RWPE2 (cell line): ENCODE results near the gene MNDA.

Experiments used
- ATAC-seq: fragments of 200-7000 bp; cut with Tn5 transposase; 3 replicates; pipeline ENCODE4 v1.9.1; 2021; ENCODE audit warnings: low read depth
- DNase-seq: peaks from one replicate; pipeline ENCODE4 v3.0.0-alpha.2; 2020; ENCODE audit warnings: low spot score
- H3K27ac ChIP-seq: fragments of 450-650 bp; 2 replicates; pipeline ENCODE4 v1.5.1; 2017; ENCODE audit warnings: mild to moderate bottlenecking; ENCODE audit not compliant: poor library complexity, severe bottlenecking
- H3K27me3 ChIP-seq: fragments of 250-450 bp; sonication (Bioruptor Pico); 2 replicates; pipeline ENCODE4 v1.5.1; 2021; ENCODE audit warnings: mild to moderate bottlenecking, moderate library complexity; ENCODE audit not compliant: insufficient read depth, poor library complexity, severe bottlenecking
- H3K36me3 ChIP-seq: fragments of 250-450 bp; sonication (Bioruptor Pico); 2 replicates; pipeline ENCODE4 v1.5.1; 2020; ENCODE audit warnings: low read depth, mild to moderate bottlenecking, moderate library complexity
- H3K4me1 ChIP-seq: fragments of 250-450 bp; sonication (Bioruptor Pico); 2 replicates; pipeline ENCODE4 v1.5.1; 2021; ENCODE audit warnings: mild to moderate bottlenecking, moderate library complexity; ENCODE audit not compliant: insufficient read depth, poor library complexity, severe bottlenecking
- H3K4me3 ChIP-seq: fragments of 250-450 bp; sonication (Bioruptor Pico); 2 replicates; pipeline ENCODE4 v1.5.1; 2021; ENCODE audit warnings: mild to moderate bottlenecking, moderate library complexity; ENCODE audit not compliant: severe bottlenecking
- H3K9me3 ChIP-seq: fragments of 250-450 bp; sonication (Bioruptor Pico); 2 replicates; pipeline ENCODE4 v1.5.1; 2021; ENCODE audit warnings: mild to moderate bottlenecking, moderate library complexity; ENCODE audit not compliant: severe bottlenecking
- CTCF ChIP-seq: fragments of 450-650 bp; IDR thresholded peaks from one replicate; pipeline ENCODE4 v1.5.1; 2017; ENCODE audit warnings: mild to moderate bottlenecking, moderate library complexity; ENCODE audit not compliant: poor library complexity, severe bottlenecking

The MNDA gene

GRCh38 chr1:158818560-158818959 lies 12.6 kb upstream of the MNDA start:
- ATAC-seq (no peak), DNase-seq (no peak)
- Histone ChIP-seq H3K9me3 (no peaks in the 10 kb centered on the region), H3K27me3 (no peaks in the 10 kb centered on the region), H3K4me1 (no peaks in the 10 kb centered on the region), H3K36me3 (no peaks in the 10 kb centered on the region), H3K27ac (no peak overlapping the region), H3K4me3 (no peak overlapping the region)
- TF ChIP-seq CTCF: no peak

- DNase-seq (no peak), ATAC-seq (no peak)
- Histone ChIP-seq H3K27ac (no peak overlapping the region), H3K36me3 (no peaks in the 10 kb centered on the region), H3K9me3 (no peaks in the 10 kb centered on the region), H3K4me3 (no peak overlapping the region), H3K4me1 (no peaks in the 10 kb centered on the region), H3K27me3 (no peaks in the 10 kb centered on the region)
- TF ChIP-seq CTCF: no peak
Measured at GRCh38 chr1:158818975-158819431, 12.1 kb upstream of the MNDA start.

DNA sequence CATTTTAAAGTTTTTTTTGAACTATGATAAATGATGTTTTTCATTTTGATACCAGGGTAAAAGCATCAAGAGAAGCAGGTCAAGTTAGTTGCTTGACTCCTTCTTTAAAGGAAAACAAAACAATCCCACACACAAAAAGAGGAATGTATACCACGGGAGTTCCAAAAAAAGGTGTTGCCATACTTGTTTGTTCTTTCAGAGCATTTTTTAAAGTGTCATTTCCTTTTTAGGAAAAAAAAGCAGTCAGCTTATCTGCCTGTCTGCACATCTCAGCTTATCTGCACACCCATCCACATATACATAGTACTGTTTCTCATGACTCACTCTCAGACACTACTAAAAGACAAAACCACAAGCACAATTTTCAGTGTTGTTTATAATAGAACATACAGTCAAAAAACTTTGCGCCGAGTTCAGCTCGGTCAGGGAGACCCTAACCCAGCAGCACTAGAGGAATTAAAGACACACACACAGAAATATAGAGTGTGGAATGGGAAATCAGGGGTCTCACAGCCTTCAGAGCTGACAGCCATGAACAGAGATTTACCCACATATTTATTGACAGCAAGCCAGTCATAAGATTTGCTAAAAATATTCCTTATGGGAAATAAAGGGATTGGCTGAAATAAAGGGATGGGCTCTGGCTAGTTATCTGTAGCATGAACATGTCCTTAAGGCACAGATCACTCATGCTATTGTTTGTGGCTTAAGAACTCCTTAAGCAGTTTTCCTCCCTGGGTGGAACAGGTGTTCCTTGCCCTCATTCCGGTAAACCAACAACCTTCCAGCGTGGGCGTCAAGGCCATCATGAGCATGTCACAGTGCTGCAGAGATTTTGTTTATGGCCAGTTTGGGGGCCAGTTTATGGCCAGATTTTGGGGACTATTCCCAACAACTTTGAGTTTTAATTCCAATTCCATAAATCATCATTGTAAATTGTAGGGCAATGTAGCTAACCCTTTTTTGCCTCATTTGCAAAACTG lies 11.4 kb upstream of the MNDA start:
- Histone ChIP-seq H3K27me3 (no peaks in the 10 kb centered on the region), H3K9me3 (no peaks in the 10 kb centered on the region), H3K27ac (no peak overlapping the region), H3K4me3 (no peak overlapping the region), H3K4me1 (no peaks in the 10 kb centered on the region), H3K36me3 (no peaks in the 10 kb centered on the region)
- DNase-seq (no peak), ATAC-seq (0 out of 3 replicates have a peak, but pooled peaks have one; percentile 31)
- TF ChIP-seq CTCF: no peak

GRCh38 chr1:158821723-158822122 lies 9.4 kb upstream of the MNDA start:
- no peaks in the 10 kb centered on the region for H3K9me3 ChIP-seq
- no peaks in the 10 kb centered on the region for H3K4me1 ChIP-seq
- H3K4me3 ChIP-seq: no peak overlapping the region
- H3K27ac ChIP-seq: no peak overlapping the region
- no peaks in the 10 kb centered on the region for H3K27me3 ChIP-seq
- no peaks in the 10 kb centered on the region for H3K36me3 ChIP-seq
- DNase-seq: no peak
- no peak for ATAC-seq
- no peak for TF ChIP-seq CTCF

DNA sequence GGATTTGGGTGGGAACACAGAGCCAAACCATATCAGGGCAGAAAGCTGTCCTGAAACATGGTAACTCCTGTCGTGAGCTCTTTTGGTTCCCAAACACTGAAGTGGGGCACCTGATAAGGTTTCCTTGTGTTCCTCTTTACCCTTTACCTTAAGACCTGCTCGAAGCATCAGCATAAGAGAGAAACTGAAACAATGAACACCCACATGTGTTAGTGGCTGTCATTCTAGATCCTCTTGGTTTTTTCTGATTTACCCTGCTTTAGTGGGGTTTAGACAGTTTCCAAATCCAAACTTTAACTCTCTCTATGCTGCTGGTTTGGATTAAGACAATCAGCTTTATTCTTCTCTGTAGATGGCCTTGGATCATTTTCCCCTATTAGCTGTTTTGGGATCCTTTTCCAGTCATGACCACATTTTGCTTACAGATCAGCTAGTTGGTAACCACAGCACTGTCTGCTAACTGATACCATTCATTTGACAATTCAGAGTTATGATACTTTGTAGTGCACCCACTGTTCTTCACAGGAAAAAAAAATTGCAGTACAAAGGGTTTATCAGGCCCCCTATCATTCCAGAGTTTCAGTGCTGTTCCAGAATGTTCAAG lies 975 bp upstream of the MNDA start:
- Histone ChIP-seq H3K27ac (no peak overlapping the region), H3K9me3 (no peaks in the 10 kb centered on the region), H3K27me3 (no peaks in the 10 kb centered on the region), H3K36me3 (no peaks in the 10 kb centered on the region), H3K4me3 (no peak overlapping the region), H3K4me1 (no peaks in the 10 kb centered on the region)
- no peak for DNase-seq
- no peak for TF ChIP-seq CTCF
- no peak for ATAC-seq
